GM21381 (cell line): ENCODE data around the gene ATPAF2.

Experiments used
- ATAC-seq: cut with Tn5 transposase; IDR thresholded peaks from one replicate; pipeline ENCODE4 v1.9.1; 2021; ENCODE audit warnings: mild to moderate bottlenecking, moderate library complexity; ENCODE audit not compliant: unreplicated experiment

The ATPAF2 gene

GRCh38 chr17:18038861-18039534 lies at the start of gene ATPAF2, which contains the start of gene GID4:
Gene ATPAF2 (minus strand): TSS chr17:18039168. CDS start chr17:18039013, 155 bp downstream.
Gene GID4 (plus strand): TSS chr17:18039408. CDS start chr17:18039465, 57 bp downstream.
- peak; percentile 86 for ATAC-seq

GRCh38 chr17:18087610-18088491 lies 48.9 kb upstream of the ATPAF2 start, which contains the start of gene DRG2:
Gene DRG2 (plus strand): TSS chr17:18087948. CDS start chr17:18088024, 76 bp downstream.
- peak; percentile 92 for ATAC-seq

GRCh38 chr17:18084256-18084655 lies 45.3 kb upstream of the ATPAF2 start:
- no peak for ATAC-seq

GRCh38 chr17:18079543-18079942 lies 40.6 kb upstream of the ATPAF2 start:
- no peak for ATAC-seq

- no peak for ATAC-seq
These were observed 38.0 kb upstream of the ATPAF2 start for GRCh38 chr17:18076936-18077335.

- no peak for ATAC-seq
These were observed 35.8 kb upstream of the ATPAF2 start for GRCh38 chr17:18074566-18075272.

- ATAC-seq: no peak
These were observed 32.8 kb upstream of the ATPAF2 start for GRCh38 chr17:18071751-18072150.

GRCh38 chr17:18070861-18071340 lies 31.9 kb upstream of the ATPAF2 start:
- no peak for ATAC-seq

GRCh38 chr17:18069101-18069500 lies 30.1 kb upstream of the ATPAF2 start:
- no peak for ATAC-seq

GRCh38 chr17:18066866-18067265 lies 27.9 kb upstream of the ATPAF2 start:
- no peak for ATAC-seq

GRCh38 chr17:18065546-18065945 lies 26.6 kb upstream of the ATPAF2 start:
- ATAC-seq: no peak

GRCh38 chr17:18064053-18064452 lies 25.1 kb upstream of the ATPAF2 start:
- ATAC-seq: no peak

- no peak for ATAC-seq
These were observed 20.3 kb upstream of the ATPAF2 start for GRCh38 chr17:18059283-18059682.

- ATAC-seq: no peak
These were observed 17.2 kb upstream of the ATPAF2 start for GRCh38 chr17:18056214-18056613.

- no peak for ATAC-seq
These were observed 16.6 kb upstream of the ATPAF2 start for GRCh38 chr17:18055597-18055996.

- ATAC-seq: no peak
These were observed 6.9 kb upstream of the ATPAF2 start for GRCh38 chr17:18045691-18046350.

- ATAC-seq: no peak
These were observed 5.6 kb upstream of the ATPAF2 start for GRCh38 chr17:18044609-18045008.

- ATAC-seq: no peak
These were observed 4.5 kb upstream of the ATPAF2 start for GRCh38 chr17:18043491-18043890.

- no peak for ATAC-seq
These were observed 4.0 kb upstream of the ATPAF2 start for GRCh38 chr17:18042983-18043382.

GRCh38 chr17:18041776-18042175 lies 2.8 kb upstream of the ATPAF2 start:
- no peak for ATAC-seq
